Measurements from ENCODE around the gene ACOX3. TPM values are rescaled to one million over a fixed set of nuclear protein-coding genes. Genes with fewer than 3 reads are reported as not detected.

The ACOX3 gene
- total and polyA plus RNA-seq, 2 of the 8 experiments (the other 6 are each of a cell fraction or from before 2014, with no cell fraction given) = 2.5 to 9.9 TPM

DNA sequence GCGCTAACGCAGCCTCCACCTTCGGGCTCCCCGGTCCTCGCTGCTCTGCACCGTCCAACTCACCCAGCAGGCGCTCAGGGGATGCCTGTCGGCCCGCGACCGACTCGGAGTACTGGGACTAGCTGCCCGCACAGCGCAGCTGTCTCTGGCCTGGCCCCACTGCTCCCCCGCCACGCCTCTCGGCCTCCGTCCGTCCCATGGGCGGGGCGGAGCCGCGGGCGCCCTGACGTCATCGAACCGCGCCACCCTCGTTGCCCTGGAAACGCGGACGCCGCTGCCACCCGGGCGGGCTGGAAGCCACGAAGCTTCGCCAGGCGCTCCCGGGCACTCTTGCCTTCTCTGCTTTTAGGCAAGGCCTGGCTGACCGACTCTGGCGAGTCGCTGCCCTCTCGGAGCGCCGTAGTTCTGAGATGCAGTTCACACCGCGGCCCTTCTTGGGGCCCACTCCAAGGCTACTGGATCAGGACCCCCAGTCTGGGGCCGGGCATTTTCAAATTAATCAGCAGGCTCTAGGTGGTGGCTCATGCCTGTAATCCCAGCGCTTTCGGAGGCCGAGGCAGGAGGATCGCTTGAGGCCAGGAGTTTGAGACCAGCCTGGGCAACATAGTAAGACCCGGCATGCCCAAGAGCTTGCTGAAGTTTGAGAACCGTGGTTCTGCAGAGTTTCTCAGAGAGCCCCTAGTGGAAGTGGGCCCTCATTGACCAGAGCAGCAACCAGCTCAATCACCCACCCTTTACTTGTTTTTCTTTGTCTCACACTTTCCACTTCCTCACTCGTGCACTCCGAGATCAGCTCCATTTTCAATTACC lies 12.0 kb downstream of the ACOX3 start (continued):
- TF ChIP-seq EP300 (IDR thresholded peaks at IDR 0.05; ENCODE audit: borderline replicate concordance in 1 of 2, low read depth in 2 of 2, low read length in 2 of 2) = peak in 1 of 2 experiments; percentile 44; a peak in 1 of 3 replicates
- no peak for TF ChIP-seq MAFK (IDR thresholded peaks at IDR 0.05; ENCODE audit: low read depth, low read length)
- TF ChIP-seq SIN3A (conservative IDR thresholded peaks at IDR 0.05 in 1 of 2, IDR thresholded peaks at IDR 0.05 in 1 of 2; ENCODE audit: low read depth in 1 of 2, low read length in 2 of 2) = peak; percentile 94 to 99; a peak in 3 of 4 replicates
- peak; percentile 79 for TF ChIP-seq SP1 (IDR thresholded peaks at IDR 0.05; ENCODE audit: low read depth, low read length)
- TF ChIP-seq SIRT6 (IDR thresholded peaks at IDR 0.05; ENCODE audit: low read length) = no peak
- peak; percentile 64; the same call in 1 of the 2 replicates for TF ChIP-seq JUND (IDR thresholded peaks at IDR 0.05; ENCODE audit: low read length)
- no peak for TF ChIP-seq BACH1 (IDR thresholded peaks at IDR 0.05; ENCODE audit: low read length)
- no peak for TF ChIP-seq EZH2 (IDR thresholded peaks at IDR 0.05; ENCODE audit: low read depth, low read length, severe bottlenecking)
- peak; percentile 33; the same call in 1 of the 2 replicates for TF ChIP-seq PHF8 (conservative IDR thresholded peaks at IDR 0.05; ENCODE audit: low read depth, low read length)
- no peak for TF ChIP-seq NANOG (IDR thresholded peaks at IDR 0.05; ENCODE audit: insufficient read depth, low read depth, low read length, poor library complexity, severe bottlenecking)
- TF ChIP-seq SRF (IDR thresholded peaks at IDR 0.05; ENCODE audit: low read depth, low read length) = peak; percentile 88
- peak; percentile 62; the same call in 1 of the 2 replicates for TF ChIP-seq TBP (IDR thresholded peaks at IDR 0.05; ENCODE audit: low read depth, low read length)
- no peak for TF ChIP-seq TEAD4 (IDR thresholded peaks at IDR 0.05; ENCODE audit: low read depth, low read length)
- peak; percentile 77 for TF ChIP-seq TAF1 (IDR thresholded peaks at IDR 0.05; ENCODE audit: low read depth, low read length)
